LNCAP (cell line): ENCODE results near the gene IDE.

ENCODE experiments used
- CTCF ChIP-seq: fragments of 450-650 bp; IDR thresholded peaks from 2 replicates; pipeline ENCODE4 v1.5.1; 2017; ENCODE audit warnings: mild to moderate bottlenecking

The IDE gene

GRCh38 chr10:92502296-92502808, 71.5 kb downstream of the IDE start:
- no peak for TF ChIP-seq CTCF

- no peak for TF ChIP-seq CTCF
Measured at GRCh38 chr10:92493362-92493761, 80.5 kb downstream of the IDE start.

- no peak for TF ChIP-seq CTCF
Measured at GRCh38 chr10:92492748-92493240, 81.1 kb downstream of the IDE start.

DNA sequence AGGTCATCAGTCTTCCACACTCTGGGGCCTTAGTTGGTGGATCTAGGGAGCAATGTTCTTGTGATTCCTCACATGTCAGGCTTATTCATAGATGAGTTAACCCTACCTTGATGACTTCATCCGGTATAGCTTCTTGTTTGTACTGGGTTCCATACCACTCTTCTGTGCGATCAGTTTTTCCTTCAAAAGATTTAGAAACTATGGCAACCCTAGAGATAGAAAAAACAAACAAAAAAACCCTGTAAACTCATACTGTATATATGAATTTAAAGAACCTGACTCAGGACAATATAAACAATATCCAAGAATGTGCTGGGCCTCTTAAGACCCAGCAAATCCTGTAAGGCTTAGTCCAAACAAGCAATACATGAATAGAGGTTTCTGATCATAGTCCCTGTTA, 83.5 kb downstream of the IDE start:
- TF ChIP-seq CTCF, result no peak

DNA sequence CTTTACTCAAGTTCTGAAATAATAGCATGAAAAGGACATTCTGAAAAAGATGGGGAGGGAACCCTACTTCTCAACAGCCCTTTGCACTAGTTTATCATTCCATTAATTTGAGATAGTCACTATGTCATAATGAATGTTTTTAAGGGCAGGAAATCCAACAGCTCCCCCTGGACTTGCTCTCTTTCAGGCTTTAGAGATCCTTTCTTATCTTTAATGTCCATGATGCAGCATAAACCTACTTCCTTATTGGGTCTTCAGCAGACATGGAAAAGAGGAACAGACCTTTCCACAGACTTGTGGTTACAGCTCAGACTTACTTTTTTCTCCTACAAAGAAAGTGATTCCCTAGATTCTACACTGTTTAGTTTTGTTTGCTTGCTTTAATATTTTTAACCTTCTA, 87.3 kb downstream of the IDE start:
- TF ChIP-seq CTCF, result no peak

GRCh38 chr10:92483539-92483938, 90.4 kb downstream of the IDE start:
- TF ChIP-seq CTCF, result no peak

DNA sequence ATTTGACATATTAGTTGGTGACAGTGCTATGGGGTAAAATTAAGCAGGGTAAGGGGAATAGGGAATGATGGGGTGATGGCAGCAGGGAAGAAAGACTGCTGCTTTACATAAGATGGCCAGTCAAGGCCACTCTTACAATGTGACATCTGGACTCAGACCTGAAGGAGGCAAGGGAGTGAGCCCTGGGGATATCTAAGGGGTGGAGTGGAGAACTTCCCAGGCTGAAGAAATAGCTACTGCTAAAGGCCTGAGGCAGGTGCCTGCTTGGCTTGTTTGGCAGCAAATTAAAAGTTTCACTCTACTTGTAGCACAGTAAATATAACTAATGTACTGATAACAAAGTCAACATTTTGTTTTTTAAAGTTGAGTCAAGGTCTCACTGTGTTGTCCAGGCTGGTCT, 93.5 kb downstream of the IDE start:
- no peak for TF ChIP-seq CTCF

GRCh38 chr10:92479547-92479946, 94.3 kb downstream of the IDE start:
- no peak for TF ChIP-seq CTCF
